Measurements from ENCODE around the gene EIF5B.

- no peak for TF ChIP-seq BCL11A (IDR thresholded peaks at IDR 0.05; ENCODE audit: low read depth in 2 of 2, low read length in 2 of 2)
- TF ChIP-seq GTF2F1 (IDR thresholded peaks at IDR 0.05; ENCODE audit: borderline replicate concordance, low read depth, low read length) = no peak
- TF ChIP-seq, protein P1, sequence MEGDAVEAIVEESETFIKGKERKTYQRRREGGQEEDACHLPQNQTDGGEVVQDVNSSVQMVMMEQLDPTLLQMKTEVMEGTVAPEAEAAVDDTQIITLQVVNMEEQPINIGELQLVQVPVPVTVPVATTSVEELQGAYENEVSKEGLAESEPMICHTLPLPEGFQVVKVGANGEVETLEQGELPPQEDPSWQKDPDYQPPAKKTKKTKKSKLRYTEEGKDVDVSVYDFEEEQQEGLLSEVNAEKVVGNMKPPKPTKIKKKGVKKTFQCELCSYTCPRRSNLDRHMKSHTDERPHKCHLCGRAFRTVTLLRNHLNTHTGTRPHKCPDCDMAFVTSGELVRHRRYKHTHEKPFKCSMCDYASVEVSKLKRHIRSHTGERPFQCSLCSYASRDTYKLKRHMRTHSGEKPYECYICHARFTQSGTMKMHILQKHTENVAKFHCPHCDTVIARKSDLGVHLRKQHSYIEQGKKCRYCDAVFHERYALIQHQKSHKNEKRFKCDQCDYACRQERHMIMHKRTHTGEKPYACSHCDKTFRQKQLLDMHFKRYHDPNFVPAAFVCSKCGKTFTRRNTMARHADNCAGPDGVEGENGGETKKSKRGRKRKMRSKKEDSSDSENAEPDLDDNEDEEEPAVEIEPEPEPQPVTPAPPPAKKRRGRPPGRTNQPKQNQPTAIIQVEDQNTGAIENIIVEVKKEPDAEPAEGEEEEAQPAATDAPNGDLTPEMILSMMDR (IDR thresholded peaks at IDR 0.05; ENCODE audit: control extremely low read depth in 1 of 3, insufficient read depth in 1 of 3, low read depth in 1 of 3, low read length in 3 of 3) = no peak
- TF ChIP-seq CREB1 (IDR thresholded peaks at IDR 0.05) = no peak
- no peak for TF ChIP-seq POLR2A (IDR thresholded peaks at IDR 0.05; ENCODE audit: control extremely low read depth in 1 of 2, low read depth in 2 of 2, low read length in 2 of 2)
- TF ChIP-seq EZH2 (IDR thresholded peaks at IDR 0.05; ENCODE audit: low read depth, low read length, severe bottlenecking) = no peak
- no peak for TF ChIP-seq CEBPB (IDR thresholded peaks at IDR 0.05; ENCODE audit: low read depth, low read length)
- no peak for TF ChIP-seq RAD21 (IDR thresholded peaks at IDR 0.05 in 1 of 2, conservative IDR thresholded peaks at IDR 0.05 in 1 of 2; ENCODE audit: low read depth in 2 of 2, low read length in 2 of 2)
- no peak for TF ChIP-seq SRF (IDR thresholded peaks at IDR 0.05; ENCODE audit: low read depth, low read length)
Measured at GRCh38 chr2:99421469-99421868, 84.3 kb downstream of the EIF5B start.

All from H1 (cell line).